ENCODE results near the gene ZNF718. TPM values are rescaled to one million over a fixed set of nuclear protein-coding genes. Genes with fewer than 3 reads are reported as not detected.

The ZNF718 gene
- total and polyA plus RNA-seq, 2 experiments from 2014 or later, result 9.7 to 35.1 TPM

GRCh38 chr4:132483-132882 is 8.2 kb downstream of the ZNF718 start (continued):
- no peak for TF ChIP-seq REST (IDR thresholded peaks at IDR 0.05; ENCODE audit: unreplicated experiment)

DNA sequence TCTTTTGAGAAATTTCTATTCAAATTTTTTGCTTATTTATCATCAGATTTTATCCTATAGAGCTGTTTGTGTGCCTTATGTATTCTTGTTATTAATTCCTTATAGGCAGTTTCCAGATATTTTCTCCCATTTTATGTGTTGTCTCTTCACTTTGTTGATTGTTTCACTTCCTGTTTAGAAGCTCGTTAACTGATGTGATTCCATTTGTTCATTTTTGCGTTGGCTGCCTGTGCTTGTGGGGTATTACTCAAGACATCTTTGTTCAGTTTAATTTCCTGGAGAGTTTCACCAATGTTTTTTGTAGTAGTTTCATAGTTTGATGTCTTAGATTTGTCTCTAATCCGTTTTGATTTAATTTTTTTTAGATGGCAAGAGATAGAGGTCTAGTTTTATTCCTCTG is 14.6 kb downstream of the ZNF718 start:
- H2AFZ ChIP-seq, result no peak overlapping the region
- H3K9me2 ChIP-seq (ENCODE audit: insufficient read depth), result no peaks in the 10 kb centered on the region
- no peaks in the 10 kb centered on the region for H3K27me3 ChIP-seq (ENCODE audit: insufficient read depth)
- Mint-ChIP-seq H3K27ac (no peak overlapping the region), H3K27me3 (ENCODE audit: insufficient read depth, low read depth, poor library complexity) (no peaks in the 10 kb centered on the region), H3K4me3 (no peak overlapping the region), H3K36me3 (ENCODE audit: low read depth) (peaks cover 87% of the 10 kb centered on the region), H3K4me1 (0 out of 3 replicates have a peak, but pooled peaks cover 2% of the 10 kb centered on the region), H3K9me3 (peaks cover 8% of the 10 kb centered on the region; the same call in 1 of the 3 replicates)
- no peak for DNase-seq (ENCODE audit: low spot score)
- H3K79me2 ChIP-seq (replicated peaks; ENCODE audit: insufficient read depth), result peaks cover 100% of the 10 kb centered on the region
- no peak for ATAC-seq
- H3K36me3 ChIP-seq (ENCODE audit: insufficient read depth), result peaks cover 26% of the 10 kb centered on the region
- H4K20me1 ChIP-seq (replicated peaks; ENCODE audit: insufficient read depth), result peaks cover 52% of the 10 kb centered on the region
- no peak overlapping the region for H3K27ac ChIP-seq (ENCODE audit: low read depth)
- H3K4me1 ChIP-seq (ENCODE audit: insufficient read depth), result 0 out of 2 replicates have a peak, but pooled peaks cover 4% of the 10 kb centered on the region
- H3K4me2 ChIP-seq, result no peak overlapping the region
- H3K4me3 ChIP-seq, result no peak overlapping the region
- H3F3A ChIP-seq (replicated peaks; ENCODE audit: low read depth), result no peaks in the 10 kb centered on the region
- TF ChIP-seq, protein P1, sequence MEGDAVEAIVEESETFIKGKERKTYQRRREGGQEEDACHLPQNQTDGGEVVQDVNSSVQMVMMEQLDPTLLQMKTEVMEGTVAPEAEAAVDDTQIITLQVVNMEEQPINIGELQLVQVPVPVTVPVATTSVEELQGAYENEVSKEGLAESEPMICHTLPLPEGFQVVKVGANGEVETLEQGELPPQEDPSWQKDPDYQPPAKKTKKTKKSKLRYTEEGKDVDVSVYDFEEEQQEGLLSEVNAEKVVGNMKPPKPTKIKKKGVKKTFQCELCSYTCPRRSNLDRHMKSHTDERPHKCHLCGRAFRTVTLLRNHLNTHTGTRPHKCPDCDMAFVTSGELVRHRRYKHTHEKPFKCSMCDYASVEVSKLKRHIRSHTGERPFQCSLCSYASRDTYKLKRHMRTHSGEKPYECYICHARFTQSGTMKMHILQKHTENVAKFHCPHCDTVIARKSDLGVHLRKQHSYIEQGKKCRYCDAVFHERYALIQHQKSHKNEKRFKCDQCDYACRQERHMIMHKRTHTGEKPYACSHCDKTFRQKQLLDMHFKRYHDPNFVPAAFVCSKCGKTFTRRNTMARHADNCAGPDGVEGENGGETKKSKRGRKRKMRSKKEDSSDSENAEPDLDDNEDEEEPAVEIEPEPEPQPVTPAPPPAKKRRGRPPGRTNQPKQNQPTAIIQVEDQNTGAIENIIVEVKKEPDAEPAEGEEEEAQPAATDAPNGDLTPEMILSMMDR (conservative IDR thresholded peaks at IDR 0.05; ENCODE audit: low read depth in 2 of 2), result no peak
- TF ChIP-seq REST (IDR thresholded peaks at IDR 0.05; ENCODE audit: unreplicated experiment) (no peak), ETS1 (IDR thresholded peaks at IDR 0.05) (no peak), POLR2AphosphoS5 (IDR thresholded peaks at IDR 0.05; ENCODE audit: low read depth) (no peak), ZNF114 (CRISPR knock-in tag; IDR thresholded peaks at IDR 0.05) (no peak), NANOG (IDR thresholded peaks at IDR 0.05; ENCODE audit: borderline replicate concordance) (no peak), CREB1 (CRISPR knock-in tag; IDR thresholded peaks at IDR 0.05; ENCODE audit: low read depth) (no peak)
- TF ChIP-seq, protein P2, sequence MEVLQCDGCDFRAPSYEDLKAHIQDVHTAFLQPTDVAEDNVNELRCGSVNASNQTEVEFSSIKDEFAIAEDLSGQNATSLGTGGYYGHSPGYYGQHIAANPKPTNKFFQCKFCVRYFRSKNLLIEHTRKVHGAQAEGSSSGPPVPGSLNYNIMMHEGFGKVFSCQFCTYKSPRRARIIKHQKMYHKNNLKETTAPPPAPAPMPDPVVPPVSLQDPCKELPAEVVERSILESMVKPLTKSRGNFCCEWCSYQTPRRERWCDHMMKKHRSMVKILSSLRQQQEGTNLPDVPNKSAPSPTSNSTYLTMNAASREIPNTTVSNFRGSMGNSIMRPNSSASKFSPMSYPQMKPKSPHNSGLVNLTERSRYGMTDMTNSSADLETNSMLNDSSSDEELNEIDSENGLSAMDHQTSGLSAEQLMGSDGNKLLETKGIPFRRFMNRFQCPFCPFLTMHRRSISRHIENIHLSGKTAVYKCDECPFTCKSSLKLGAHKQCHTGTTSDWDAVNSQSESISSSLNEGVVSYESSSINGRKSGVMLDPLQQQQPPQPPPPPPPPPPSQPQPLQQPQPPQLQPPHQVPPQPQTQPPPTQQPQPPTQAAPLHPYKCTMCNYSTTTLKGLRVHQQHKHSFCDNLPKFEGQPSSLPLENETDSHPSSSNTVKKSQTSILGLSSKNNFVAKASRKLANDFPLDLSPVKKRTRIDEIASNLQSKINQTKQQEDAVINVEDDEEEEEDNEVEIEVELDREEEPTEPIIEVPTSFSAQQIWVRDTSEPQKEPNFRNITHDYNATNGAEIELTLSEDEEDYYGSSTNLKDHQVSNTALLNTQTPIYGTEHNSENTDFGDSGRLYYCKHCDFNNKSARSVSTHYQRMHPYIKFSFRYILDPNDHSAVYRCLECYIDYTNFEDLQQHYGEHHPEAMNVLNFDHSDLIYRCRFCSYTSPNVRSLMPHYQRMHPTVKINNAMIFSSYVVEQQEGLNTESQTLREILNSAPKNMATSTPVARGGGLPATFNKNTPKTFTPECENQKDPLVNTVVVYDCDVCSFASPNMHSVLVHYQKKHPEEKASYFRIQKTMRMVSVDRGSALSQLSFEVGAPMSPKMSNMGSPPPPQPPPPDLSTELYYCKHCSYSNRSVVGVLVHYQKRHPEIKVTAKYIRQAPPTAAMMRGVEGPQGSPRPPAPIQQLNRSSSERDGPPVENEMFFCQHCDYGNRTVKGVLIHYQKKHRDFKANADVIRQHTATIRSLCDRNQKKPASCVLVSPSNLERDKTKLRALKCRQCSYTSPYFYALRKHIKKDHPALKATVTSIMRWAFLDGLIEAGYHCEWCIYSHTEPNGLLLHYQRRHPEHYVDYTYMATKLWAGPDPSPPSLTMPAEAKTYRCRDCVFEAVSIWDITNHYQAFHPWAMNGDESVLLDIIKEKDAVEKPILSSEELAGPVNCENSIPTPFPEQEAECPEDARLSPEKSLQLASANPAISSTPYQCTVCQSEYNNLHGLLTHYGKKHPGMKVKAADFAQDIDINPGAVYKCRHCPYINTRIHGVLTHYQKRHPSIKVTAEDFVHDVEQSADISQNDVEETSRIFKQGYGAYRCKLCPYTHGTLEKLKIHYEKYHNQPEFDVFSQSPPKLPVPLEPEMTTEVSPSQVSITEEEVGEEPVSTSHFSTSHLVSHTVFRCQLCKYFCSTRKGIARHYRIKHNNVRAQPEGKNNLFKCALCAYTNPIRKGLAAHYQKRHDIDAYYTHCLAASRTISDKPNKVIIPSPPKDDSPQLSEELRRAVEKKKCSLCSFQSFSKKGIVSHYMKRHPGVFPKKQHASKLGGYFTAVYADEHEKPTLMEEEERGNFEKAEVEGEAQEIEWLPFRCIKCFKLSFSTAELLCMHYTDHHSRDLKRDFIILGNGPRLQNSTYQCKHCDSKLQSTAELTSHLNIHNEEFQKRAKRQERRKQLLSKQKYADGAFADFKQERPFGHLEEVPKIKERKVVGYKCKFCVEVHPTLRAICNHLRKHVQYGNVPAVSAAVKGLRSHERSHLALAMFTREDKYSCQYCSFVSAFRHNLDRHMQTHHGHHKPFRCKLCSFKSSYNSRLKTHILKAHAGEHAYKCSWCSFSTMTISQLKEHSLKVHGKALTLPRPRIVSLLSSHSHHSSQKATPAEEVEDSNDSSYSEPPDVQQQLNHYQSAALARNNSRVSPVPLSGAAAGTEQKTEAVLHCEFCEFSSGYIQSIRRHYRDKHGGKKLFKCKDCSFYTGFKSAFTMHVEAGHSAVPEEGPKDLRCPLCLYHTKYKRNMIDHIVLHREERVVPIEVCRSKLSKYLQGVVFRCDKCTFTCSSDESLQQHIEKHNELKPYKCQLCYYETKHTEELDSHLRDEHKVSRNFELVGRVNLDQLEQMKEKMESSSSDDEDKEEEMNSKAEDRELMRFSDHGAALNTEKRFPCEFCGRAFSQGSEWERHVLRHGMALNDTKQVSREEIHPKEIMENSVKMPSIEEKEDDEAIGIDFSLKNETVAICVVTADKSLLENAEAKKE (CRISPR knock-in tag; IDR thresholded peaks at IDR 0.05), result no peak

Data from GM23338 (cell line).